DOHH2 (cell line): ENCODE measurements around the gene SIPA1.
"Not testable (repeated sequence)": the region's sequence is repeated elsewhere in the genome, so short reads cannot be mapped to it uniquely, and the experiment has no call there.

ENCODE experiments used
- H3F3A ChIP-seq: fragments of 200-600 bp; sonication (generic), shearing (Covaris generic); 2 replicates; pipeline ENCODE4 v1.6.0; 2016; ENCODE audit warnings: antibody characterized with exemption, mild to moderate bottlenecking; ENCODE audit not compliant: control insufficient read depth, insufficient read depth
- H3K27ac ChIP-seq: fragments of 200-600 bp; sonication (generic); 2 replicates; pipeline ENCODE4 v1.5.1; 2014; ENCODE audit warnings: low read depth, mild to moderate bottlenecking, low read length, moderate library complexity
- H3K27me3 ChIP-seq: fragments of 200-600 bp; sonication (generic); 2 replicates; pipeline ENCODE4 v1.6.1; 2014; ENCODE audit warnings: mild to moderate bottlenecking, low read length, mixed read lengths; ENCODE audit not compliant: control insufficient read depth
- H3K36me3 ChIP-seq: fragments of 200-600 bp; sonication (generic); 2 replicates; pipeline ENCODE4 v1.6.1; 2014; ENCODE audit warnings: mild to moderate bottlenecking, low read length, moderate library complexity, mixed read lengths; ENCODE audit not compliant: control insufficient read depth
- H3K4me1 ChIP-seq: fragments of 200-600 bp; sonication (generic); 2 replicates; pipeline ENCODE4 v1.6.1; 2014; ENCODE audit warnings: mild to moderate bottlenecking, low read length, mixed read lengths; ENCODE audit not compliant: control insufficient read depth
- H3K4me2 ChIP-seq: fragments of 200-600 bp; sonication (generic); 2 replicates; pipeline ENCODE4 v1.6.0; 2014; ENCODE audit warnings: mild to moderate bottlenecking, low read length, moderate library complexity
- H3K4me3 ChIP-seq: fragments of 200-600 bp; sonication (generic); 2 replicates; pipeline ENCODE4 v1.5.1; 2014; ENCODE audit warnings: mild to moderate bottlenecking, low read length, mixed read lengths
- H3K79me2 ChIP-seq: fragments of 200-600 bp; sonication (generic); 2 replicates; pipeline ENCODE4 v1.6.1; 2014; ENCODE audit warnings: mild to moderate bottlenecking, low read length, mixed read lengths; ENCODE audit not compliant: control insufficient read depth
- H3K9me2 ChIP-seq: fragments of 200-600 bp; sonication (generic); replicated peaks from 2 replicates; pipeline ENCODE4 v1.6.1; 2014; ENCODE audit warnings: mild to moderate bottlenecking, low read length, mixed read lengths; ENCODE audit not compliant: control insufficient read depth
- H3K9me3 ChIP-seq: fragments of 200-600 bp; sonication (generic); 2 replicates; pipeline ENCODE4 v1.6.1; 2014; ENCODE audit warnings: antibody characterized with exemption, low read length, mixed read lengths; ENCODE audit not compliant: control insufficient read depth, insufficient read depth
- H4K20me1 ChIP-seq: fragments of 200-600 bp; sonication (generic); 2 replicates; pipeline ENCODE4 v1.6.0; 2014; ENCODE audit warnings: low read depth, mild to moderate bottlenecking, antibody characterized with exemption, low read length, moderate library complexity; ENCODE audit not compliant: control insufficient read depth, insufficient read depth
- CTCF ChIP-seq: fragments of 200-600 bp; sonication (generic); IDR thresholded peaks from one replicate; pipeline ENCODE4 v1.5.1; 2014; ENCODE audit warnings: antibody characterized with exemption, mild to moderate bottlenecking, low read depth, low read length; ENCODE audit not compliant: poor library complexity, severe bottlenecking
- EZH2phosphoT487 ChIP-seq: fragments of 200-600 bp; sonication (generic); IDR thresholded peaks from 2 replicates; pipeline ENCODE4 v1.6.1; 2017; ENCODE audit warnings: borderline replicate concordance, mild to moderate bottlenecking, antibody characterized with exemption, low read length, moderate library complexity, mixed read lengths

The SIPA1 gene

GRCh38 chr11:65634905-65635731, 2.8 kb upstream of the SIPA1 start:
- H3K36me3 ChIP-seq, result peaks cover 74% of the 10 kb centered on the region
- no peaks in the 10 kb centered on the region for H4K20me1 ChIP-seq
- H3K9me2 ChIP-seq, result no peaks in the 10 kb centered on the region
- H3K27me3 ChIP-seq, result no peaks in the 10 kb centered on the region
- H3F3A ChIP-seq, result peaks cover 28% of the 10 kb centered on the region
- no peak for TF ChIP-seq CTCF
- no peak for TF ChIP-seq EZH2phosphoT487
- H3K4me1 ChIP-seq, result peaks cover 32% of the 10 kb centered on the region
- H3K9me3 ChIP-seq, result no peaks in the 10 kb centered on the region
- peaks cover 13% of the 10 kb centered on the region for H3K79me2 ChIP-seq
- H3K27ac ChIP-seq, result no peak overlapping the region
- H3K4me2 ChIP-seq, result no peak overlapping the region
- H3K4me3 ChIP-seq, result no peak overlapping the region

GRCh38 chr11:65636108-65637031, 1.5 kb upstream of the SIPA1 start:
- TF ChIP-seq CTCF, result no peak
- TF ChIP-seq EZH2phosphoT487, result no peak
- H3K27ac ChIP-seq, result no peak overlapping the region
- no peaks in the 10 kb centered on the region for H4K20me1 ChIP-seq
- H3K27me3 ChIP-seq, result no peaks in the 10 kb centered on the region
- H3K4me2 ChIP-seq, result 0 out of 2 replicates have a peak overlapping the region, but pooled peaks have one; percentile 100
- no peaks in the 10 kb centered on the region for H3K9me2 ChIP-seq
- peaks cover 45% of the 10 kb centered on the region for H3K4me1 ChIP-seq
- H3F3A ChIP-seq, result peaks cover 28% of the 10 kb centered on the region
- H3K79me2 ChIP-seq, result peaks cover 25% of the 10 kb centered on the region
- no peaks in the 10 kb centered on the region for H3K9me3 ChIP-seq
- H3K36me3 ChIP-seq, result peaks cover 75% of the 10 kb centered on the region
- no peak overlapping the region for H3K4me3 ChIP-seq

GRCh38 chr11:65637032-65637557, 806 bp upstream of the SIPA1 start:
- peaks cover 28% of the 10 kb centered on the region for H3K79me2 ChIP-seq
- peak overlapping the region; percentile 100 for H3K4me2 ChIP-seq
- peaks cover 79% of the 10 kb centered on the region for H3K36me3 ChIP-seq
- H3K4me1 ChIP-seq, result peaks cover 49% of the 10 kb centered on the region
- H3K27ac ChIP-seq, result peak overlapping the region; percentile 97
- no peaks in the 10 kb centered on the region for H3K9me3 ChIP-seq
- peak overlapping the region; percentile 84; the same call in 1 of the 2 replicates for H3K4me3 ChIP-seq
- H3K9me2 ChIP-seq, result no peaks in the 10 kb centered on the region
- no peaks in the 10 kb centered on the region for H4K20me1 ChIP-seq
- TF ChIP-seq CTCF (no peak), EZH2phosphoT487 (no peak)
- H3K27me3 ChIP-seq, result no peaks in the 10 kb centered on the region
- H3F3A ChIP-seq, result peaks cover 28% of the 10 kb centered on the region

- H3K9me2 ChIP-seq, H3K27me3 ChIP-seq, H4K20me1 ChIP-seq, H3K9me3 ChIP-seq: not testable (repeated sequence)
- H3F3A ChIP-seq, result peaks cover 28% of the 10 kb centered on the region
- peaks cover 28% of the 10 kb centered on the region for H3K79me2 ChIP-seq
- H3K27ac ChIP-seq, result peak overlapping the region; percentile 97
- peak overlapping the region; percentile 100 for H3K4me2 ChIP-seq
- peak overlapping the region; percentile 84 for H3K4me3 ChIP-seq
- H3K36me3 ChIP-seq, result peaks cover 84% of the 10 kb centered on the region
- H3K4me1 ChIP-seq, result peaks cover 49% of the 10 kb centered on the region
Observed at GRCh38 chr11:65639228-65639597, 1.3 kb downstream of the SIPA1 start.
